Measurements from ENCODE around the gene CHMP5. TPM values are rescaled to one million over a fixed set of nuclear protein-coding genes. Genes with fewer than 3 reads are reported as not detected.

Gene CHMP5
- polyA plus RNA-seq, 2 of the 4 experiments (the other 2 are of a cell fraction) = 108 to 187 TPM

- TF ChIP-seq RFX5 (IDR thresholded peaks at IDR 0.05) (no peak; the same call in 1 of the 2 replicates), HOXB5 (CRISPR knock-in tag; IDR thresholded peaks at IDR 0.05) (peak; percentile 94; the same call in 1 of the 2 replicates)
These were observed 31.1 kb upstream of the CHMP5 start (continued) for GRCh38 chr9:33233626-33234342.

GRCh38 chr9:33234511-33235467 is 30.1 kb upstream of the CHMP5 start:
- ATAC-seq (peak; percentile 45 to 75), FAIRE-seq (no peak), DNase-seq (ENCODE audit: low read depth in 1 of 2, low spot score in 1 of 2) (peak; percentile 46 to 79)
- Histone ChIP-seq H3K9me3 (peaks cover 20% of the 10 kb centered on the region), H3K4me2 (peak overlapping the region; percentile 74), H3K4me1 (peaks cover 57% of the 10 kb centered on the region), H3K27ac (peak overlapping the region; percentile 96 to 99), H3K4me3 (no peak overlapping the region)
- WGBS (ENCODE audit: missing lambda C conversion rate) = 55% methylated on average over 9 of the region's 9 CpGs
- POLR2A ChIA-PET = interaction anchor here (0.6 to 2.2 kb wide), 7 partner anchors 11 to 239 kb away, joined by 3 to 13 read pairs (median 4); partner anchors contain the start of genes B4GALT1, BAG1, CHMP5 and NFX1
- 0 out of 2 replicates have a peak, but pooled peaks have one; percentile 43 for TF ChIP-seq ZNF302 (CRISPR knock-in tag; IDR thresholded peaks at IDR 0.05)
- TF ChIP-seq HEYL (CRISPR knock-in tag; IDR thresholded peaks at IDR 0.05) = no peak
- TF ChIP-seq CHD4 (IDR thresholded peaks at IDR 0.05; ENCODE audit: borderline replicate concordance) = no peak
- TF ChIP-seq FOSL2 (IDR thresholded peaks at IDR 0.05) = no peak
- peak; percentile 81 for TF ChIP-seq FOSL2 (CRISPR knock-in tag; IDR thresholded peaks at IDR 0.05)
- TF ChIP-seq HOXB5 (CRISPR knock-in tag; IDR thresholded peaks at IDR 0.05) = no peak
- TF ChIP-seq, protein P1, sequence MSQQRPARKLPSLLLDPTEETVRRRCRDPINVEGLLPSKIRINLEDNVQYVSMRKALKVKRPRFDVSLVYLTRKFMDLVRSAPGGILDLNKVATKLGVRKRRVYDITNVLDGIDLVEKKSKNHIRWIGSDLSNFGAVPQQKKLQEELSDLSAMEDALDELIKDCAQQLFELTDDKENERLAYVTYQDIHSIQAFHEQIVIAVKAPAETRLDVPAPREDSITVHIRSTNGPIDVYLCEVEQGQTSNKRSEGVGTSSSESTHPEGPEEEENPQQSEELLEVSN (IDR thresholded peaks at IDR 0.05; ENCODE audit: borderline replicate concordance, low read depth) = no peak
- TF ChIP-seq JUN (IDR thresholded peaks at IDR 0.05) = no peak
- no peak for TF ChIP-seq ELK1 (IDR thresholded peaks at IDR 0.05; ENCODE audit: low read depth, low read length)
- TF ChIP-seq POLR2AphosphoS2 (conservative IDR thresholded peaks at IDR 0.05; ENCODE audit: low read length) = no peak
- no peak for TF ChIP-seq POLR2A (IDR thresholded peaks at IDR 0.05; ENCODE audit: low read length)
- TF ChIP-seq MAZ (IDR thresholded peaks at IDR 0.05; ENCODE audit: borderline replicate concordance, low read depth, low read length) = no peak
- TF ChIP-seq RARB (CRISPR knock-in tag; IDR thresholded peaks at IDR 0.05) = no peak
- TF ChIP-seq FOXS1 (CRISPR knock-in tag; IDR thresholded peaks at IDR 0.05) = peak; percentile 13; the same call in 1 of the 2 replicates
- peak; percentile 43; the same call in 1 of the 2 replicates for TF ChIP-seq EHF (CRISPR knock-in tag; IDR thresholded peaks at IDR 0.05)
- TF ChIP-seq HOXB13 (CRISPR knock-in tag; IDR thresholded peaks at IDR 0.05; ENCODE audit: low read depth) = peak; percentile 13; the same call in 1 of the 2 replicates
- TF ChIP-seq ZFP36 (IDR thresholded peaks at IDR 0.05; ENCODE audit: borderline replicate concordance, partially characterized antibody) = no peak
- TF ChIP-seq MAX (IDR thresholded peaks at IDR 0.05) = peak; percentile 49; the same call in 1 of the 2 replicates
- no peak for TF ChIP-seq ESRRA (IDR thresholded peaks at IDR 0.05; ENCODE audit: borderline replicate concordance, low read length)
- peak; percentile 48; the same call in 1 of the 2 replicates for TF ChIP-seq HOXA7 (CRISPR knock-in tag; IDR thresholded peaks at IDR 0.05)
- TF ChIP-seq CEBPB (IDR thresholded peaks at IDR 0.05) = peak in 1 of 2 experiments; percentile 76; a peak in 2 of 4 replicates
- no peak for TF ChIP-seq RAD21 (conservative IDR thresholded peaks at IDR 0.05 in 1 of 2, IDR thresholded peaks at IDR 0.05 in 1 of 2)
- TF ChIP-seq ZC3H11A (IDR thresholded peaks at IDR 0.05) = peak; percentile 16; the same call in 1 of the 2 replicates
- no peak for TF ChIP-seq CBX2 (IDR thresholded peaks at IDR 0.05; ENCODE audit: borderline replicate concordance, low read depth)
- 0 out of 2 replicates have a peak, but pooled peaks have one; percentile 43 for TF ChIP-seq TFCP2L1 (CRISPR knock-in tag; IDR thresholded peaks at IDR 0.05)
- 0 out of 2 replicates have a peak, but pooled peaks have one; percentile 9 for TF ChIP-seq TP53 (CRISPR knock-in tag; IDR thresholded peaks at IDR 0.05)
- CTCF ChIA-PET = interaction anchor here (0.7 to 9.5 kb wide), 22 partner anchors 8 to 544 kb away, joined by 3 to 71 read pairs (median 4); partner anchors contain the start of genes AQP7, BAG1, CHMP5 and NFX1
